HCT116 (cell line): Measurements from ENCODE around the gene INCENP. TPM values are rescaled to one million over a fixed set of nuclear protein-coding genes. Genes with fewer than 3 reads are reported as not detected.

Source experiments
- ATAC-seq: fragments of 200-7000 bp; cut with Tn5 transposase; 2 replicates; pipeline ENCODE4 v1.9.1; 2020; ENCODE audit warnings: mild to moderate bottlenecking, moderate library complexity
- BruUV-seq: library from RNA; stranded (reverse); fragments of 400-500 nt; replicated peaks from 2 replicates; lab custom pipeline; 2021; lab: Mats Ljungman, UMichigan
- CTCF ChIA-PET: fragments of 300-600 bp; sonication (Branson Sonifier 250); formaldehyde crosslinking; loops from one replicate; lab custom pipeline; 2021; ENCODE audit warnings: antibody characterized with exemption; lab: Charles Lee
- POLR2A ChIA-PET: fragments of 300-600, 350-600 bp; sonication (Branson Sonifier 250); formaldehyde crosslinking; loops from one replicate; lab custom pipeline; 2021; ENCODE audit warnings: antibody characterized with exemption; lab: Charles Lee
- RAD21 ChIA-PET, 2 experiments: fragments of 300-600 bp; sonication (Branson Sonifier 250); formaldehyde crosslinking; loops; one replicate each; lab custom pipeline; 2023; ENCODE audit warnings: low total read pairs in 2 of 2; ENCODE audit not compliant: uncharacterized antibody in 2 of 2, unreplicated experiment in 2 of 2, low non-redundant PET in 1 of 2; lab: Charles Lee
- DNase-seq: peaks from one replicate; pipeline ENCODE4 v3.0.0-alpha.2; 2010; ENCODE audit warnings: low read depth, low spot score
- H2AFZ ChIP-seq: fragments of 200-600 bp; shearing (Covaris generic), sonication (generic); 2 replicates; pipeline ENCODE4 v1.6.1; 2017; ENCODE audit warnings: low read depth, mixed run types, mixed read lengths, antibody characterized with exemption, low read length; ENCODE audit not compliant: poor library complexity, severe bottlenecking
- H3K27ac ChIP-seq: 2 replicates; pipeline ENCODE4 v1.5.1; 2012; ENCODE audit warnings: low read depth, low read length
- H3K27me3 ChIP-seq: fragments of 200-600 bp; sonication (generic); 2 replicates; pipeline ENCODE4 v1.6.1; 2016; ENCODE audit warnings: mixed run types, low read length, mixed read lengths; ENCODE audit not compliant: insufficient read depth
- H3K36me3 ChIP-seq, 2 experiments: fragments of 200-500 bp in 1 of 2; fragments of 200-600 bp in 1 of 2; sonication (Bioruptor generic) in 1 of 2; sonication (generic) in 1 of 2; 2 replicates each; pipeline versions ENCODE4 v1.5.1 to v1.6.1; 2014 to 2016; ENCODE audit warnings: low read length in 2 of 2, inconsistent platforms in 1 of 2, mixed read lengths in 1 of 2, mixed run types in 1 of 2; ENCODE audit not compliant: insufficient read depth in 2 of 2, control insufficient read depth in 1 of 2
- H3K4me1 ChIP-seq, 2 experiments: fragments of 200-600 bp in 1 of 2; sonication (generic) in 1 of 2; 2 replicates each; pipeline versions ENCODE4 v1.5.1 to v1.6.1; 2012 to 2017; ENCODE audit warnings: low read length in 2 of 2, inconsistent platforms in 1 of 2, mild to moderate bottlenecking in 1 of 2, mixed read lengths in 1 of 2, mixed run types in 1 of 2, moderate library complexity in 1 of 2; ENCODE audit not compliant: insufficient read depth in 2 of 2, control insufficient read depth in 1 of 2
- H3K4me2 ChIP-seq: fragments of 200-600 bp; sonication (generic); 2 replicates; pipeline ENCODE4 v1.6.1; 2017; ENCODE audit warnings: mixed run types, low read length, mixed read lengths
- H3K4me3 ChIP-seq, 2 experiments: fragments of 200-600 bp in 1 of 2; sonication (generic) in 1 of 2; replicated peaks in 1 of 2; 2 replicates each; pipeline ENCODE4 v1.5.1; 2011 to 2016; ENCODE audit warnings: low read length in 2 of 2, control low read depth in 1 of 2, low read depth in 1 of 2, mild to moderate bottlenecking in 1 of 2, mixed read lengths in 1 of 2, mixed run types in 1 of 2
- H3K79me2 ChIP-seq: fragments of 200-600 bp; sonication (generic); 2 replicates; pipeline ENCODE4 v1.6.1; 2017; ENCODE audit warnings: mild to moderate bottlenecking, mixed run types, low read length, moderate library complexity, mixed read lengths; ENCODE audit not compliant: insufficient read depth
- H3K9ac ChIP-seq: fragments of 200-600 bp; sonication (generic); 2 replicates; pipeline ENCODE4 v1.6.1; 2016; ENCODE audit warnings: low read length, mixed read lengths
- H3K9me2 ChIP-seq: fragments of 200-600 bp; sonication (generic), shearing (Covaris generic); 2 replicates; pipeline ENCODE4 v1.6.1; 2017; ENCODE audit warnings: mixed run types, mild to moderate bottlenecking, moderate library complexity; ENCODE audit not compliant: insufficient read depth
- H3K9me3 ChIP-seq, 2 experiments: fragments of 200-500 bp in 1 of 2; fragments of 200-600 bp in 1 of 2; sonication (Bioruptor generic) in 1 of 2; sonication (generic) in 1 of 2; 2 replicates each; pipeline ENCODE4 v1.6.1; 2014 to 2017; ENCODE audit warnings: low read length in 2 of 2, mixed read lengths in 2 of 2, inconsistent platforms in 1 of 2, low read depth in 1 of 2, mild to moderate bottlenecking in 1 of 2, mixed run types in 1 of 2, moderate library complexity in 1 of 2; ENCODE audit not compliant: control insufficient read depth in 1 of 2, insufficient read depth in 1 of 2
- H4K20me1 ChIP-seq: fragments of 200-600 bp; sonication (generic), shearing (Covaris generic); 2 replicates; pipeline ENCODE4 v1.6.1; 2017; ENCODE audit warnings: mixed run types, mild to moderate bottlenecking, moderate library complexity; ENCODE audit not compliant: insufficient read depth
- CBX3 ChIP-seq: IDR thresholded peaks from 2 replicates; pipeline ENCODE4 v1.6.1; 2012; ENCODE audit warnings: low read depth
- CEBPB ChIP-seq: IDR thresholded peaks from 2 replicates; pipeline ENCODE4 v1.6.1; 2012; ENCODE audit warnings: low read depth
- EGR1 ChIP-seq: IDR thresholded peaks from 2 replicates; pipeline ENCODE4 v1.6.1; 2012; ENCODE audit warnings: low read depth
- EZH2 ChIP-seq: fragments of 200-600 bp; sonication (generic); IDR thresholded peaks from 2 replicates; pipeline ENCODE4 v1.6.1; 2017; ENCODE audit warnings: antibody characterized with exemption, mixed run types
- FOSL1 ChIP-seq: IDR thresholded peaks from 2 replicates; pipeline ENCODE4 v1.6.1; 2012; ENCODE audit warnings: low read depth
- JUND ChIP-seq: IDR thresholded peaks from 2 replicates; pipeline ENCODE4 v1.6.1; 2012
- MAX ChIP-seq: IDR thresholded peaks from 2 replicates; pipeline ENCODE4 v1.6.1; 2012
- POLR2A ChIP-seq: IDR thresholded peaks from 2 replicates; pipeline ENCODE4 v1.7.0; 2011; ENCODE audit warnings: borderline replicate concordance; ENCODE audit not compliant: insufficient read depth, insufficient read length; ENCODE audit errors: extremely low read depth
- POLR2AphosphoS5 ChIP-seq: IDR thresholded peaks from 2 replicates; pipeline ENCODE4 v1.6.1; 2011; ENCODE audit warnings: mild to moderate bottlenecking, low read depth, low read length, moderate library complexity
- RAD21 ChIP-seq: IDR thresholded peaks from 2 replicates; pipeline ENCODE4 v1.6.1; 2012; ENCODE audit warnings: low read depth, mild to moderate bottlenecking
- REST ChIP-seq: IDR thresholded peaks from 2 replicates; pipeline ENCODE4 v1.6.1; 2012; ENCODE audit warnings: low read depth
- SIN3A ChIP-seq: IDR thresholded peaks from 2 replicates; pipeline ENCODE4 v1.6.1; 2012; ENCODE audit warnings: low read depth
- SP1 ChIP-seq: IDR thresholded peaks from 2 replicates; pipeline ENCODE4 v1.6.1; 2012; ENCODE audit warnings: low read depth
- SRF ChIP-seq: IDR thresholded peaks from 2 replicates; pipeline ENCODE4 v1.6.1; 2012; ENCODE audit warnings: low read depth
- TCF7L2 ChIP-seq: IDR thresholded peaks from 2 replicates; pipeline ENCODE4 v1.7.0; 2011; ENCODE audit warnings: borderline replicate concordance, inconsistent platforms; ENCODE audit not compliant: insufficient read depth, insufficient read length; ENCODE audit errors: extremely low read depth
- YY1 ChIP-seq: IDR thresholded peaks from 2 replicates; pipeline ENCODE4 v1.6.1; 2011; ENCODE audit warnings: low read length, low read depth, moderate library complexity, mild to moderate bottlenecking; ENCODE audit not compliant: insufficient replicate concordance; ENCODE audit errors: extremely low read depth
- ZFX ChIP-seq: fragments of 450-650 bp; IDR thresholded peaks from 2 replicates; pipeline ENCODE4 v1.6.1; 2017
- ZNF274 ChIP-seq: fragments of 200-500 bp; sonication (Bioruptor generic); IDR thresholded peaks from 2 replicates; pipeline ENCODE4 v1.6.1; 2014; ENCODE audit warnings: mild to moderate bottlenecking, low read depth, low read length, inconsistent platforms
- intact Hi-C: fragments of 100-400 bp; cut with micrococcal nuclease; formaldehyde crosslinking; loops from 2 replicates; pipeline ENCODE4 v1.10.0; 2022
- total RNA-seq: library from RNA; stranded (reverse); gene quantifications from one replicate; pipeline ENCODE4 v1.2.1, GENCODE V29; 2021; ENCODE audit not compliant: unreplicated experiment
- TF ChIP-seq, protein P1 (sequence below), 3 experiments: fragments of 200-600 bp in 1 of 3; sonication (generic) in 1 of 3; IDR thresholded peaks in 2 of 3; conservative IDR thresholded peaks in 1 of 3; 2 replicates each; pipeline ENCODE4 v1.5.1; 2012 to 2017; ENCODE audit warnings: low read depth in 2 of 3, low read length in 2 of 3, antibody characterized with exemption in 1 of 3, borderline replicate concordance in 1 of 3, control low read depth in 1 of 3, mild to moderate bottlenecking in 1 of 3, mixed read lengths in 1 of 3, mixed run types in 1 of 3, moderate library complexity in 1 of 3; ENCODE audit not compliant: insufficient read depth in 1 of 3

Gene INCENP
- total RNA-seq, 1 experiment from 2014 or later: 118 TPM

- Histone ChIP-seq H3K79me2 (peaks cover 30% of the 10 kb centered on the region), H3K9me2 (no peaks in the 10 kb centered on the region), H3K27ac (no peak overlapping the region), H3K9ac (no peak overlapping the region), H3K36me3 (peaks cover 43 to 54% of the 10 kb centered on the region in 2 experiments; a peak in 3 of 4 replicates), H3K4me1 (no peaks in the 10 kb centered on the region), H3K4me2 (no peak overlapping the region), H4K20me1 (no peaks in the 10 kb centered on the region), H3K9me3 (no peaks in the 10 kb centered on the region), H3K27me3 (no peaks in the 10 kb centered on the region), H3K4me3 (no peak overlapping the region), H2AFZ (no peak overlapping the region)
- no peak for DNase-seq
- ChIA-PET POLR2A (no interaction called here), RAD21 (no interaction called here), CTCF (no interaction called here)
- no peak for TF ChIP-seq FOSL1
- TF ChIP-seq SRF: no peak
- no peak for TF ChIP-seq ZNF274
- no peak for TF ChIP-seq MAX
- TF ChIP-seq TCF7L2: no peak
- no peak for TF ChIP-seq CBX3
- TF ChIP-seq REST: no peak
- no peak for TF ChIP-seq EZH2
- TF ChIP-seq ZFX: no peak
- no peak for TF ChIP-seq SIN3A
- TF ChIP-seq, protein P1, sequence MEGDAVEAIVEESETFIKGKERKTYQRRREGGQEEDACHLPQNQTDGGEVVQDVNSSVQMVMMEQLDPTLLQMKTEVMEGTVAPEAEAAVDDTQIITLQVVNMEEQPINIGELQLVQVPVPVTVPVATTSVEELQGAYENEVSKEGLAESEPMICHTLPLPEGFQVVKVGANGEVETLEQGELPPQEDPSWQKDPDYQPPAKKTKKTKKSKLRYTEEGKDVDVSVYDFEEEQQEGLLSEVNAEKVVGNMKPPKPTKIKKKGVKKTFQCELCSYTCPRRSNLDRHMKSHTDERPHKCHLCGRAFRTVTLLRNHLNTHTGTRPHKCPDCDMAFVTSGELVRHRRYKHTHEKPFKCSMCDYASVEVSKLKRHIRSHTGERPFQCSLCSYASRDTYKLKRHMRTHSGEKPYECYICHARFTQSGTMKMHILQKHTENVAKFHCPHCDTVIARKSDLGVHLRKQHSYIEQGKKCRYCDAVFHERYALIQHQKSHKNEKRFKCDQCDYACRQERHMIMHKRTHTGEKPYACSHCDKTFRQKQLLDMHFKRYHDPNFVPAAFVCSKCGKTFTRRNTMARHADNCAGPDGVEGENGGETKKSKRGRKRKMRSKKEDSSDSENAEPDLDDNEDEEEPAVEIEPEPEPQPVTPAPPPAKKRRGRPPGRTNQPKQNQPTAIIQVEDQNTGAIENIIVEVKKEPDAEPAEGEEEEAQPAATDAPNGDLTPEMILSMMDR (IDR thresholded peaks at IDR 0.05 in 2 of 3, conservative IDR thresholded peaks at IDR 0.05 in 1 of 3; ENCODE audit: borderline replicate concordance in 1 of 3, insufficient read depth in 1 of 3, low read depth in 2 of 3, low read length in 2 of 3): no peak
- TF ChIP-seq POLR2AphosphoS5: no peak
- TF ChIP-seq CEBPB: no peak
- no peak for TF ChIP-seq RAD21
- no peak for TF ChIP-seq SP1
- no peak for TF ChIP-seq JUND
- TF ChIP-seq POLR2A: no peak
- TF ChIP-seq EGR1: no peak
- no peak for TF ChIP-seq YY1
- no TSS peak for BruUV-seq
- ATAC-seq: no peak
- intact Hi-C loops: no loop called here
These were observed 16.7 kb downstream of the INCENP start for GRCh38 chr11:62140304-62141110.
